Naive thymus-derived CD8-positive, alpha-beta T cell (primary cell): ENCODE measurements around the gene DNAJB13. TPM values are rescaled to one million over a fixed set of nuclear protein-coding genes. Genes with fewer than 3 reads are reported as not detected.

Experiments used
- ATAC-seq, 2 donors: fragments of 150-1000 bp; cut with Tn5 transposase in 1 of 2; sonication (Bioruptor Pico), chemical (Tn5 transposase) in 1 of 2; 1 replicate in 1 of 2; 2 replicates in 1 of 2; pipeline ENCODE4 v1.10.0; 2021; ENCODE audit warnings: mild to moderate bottlenecking in 2 of 2, moderate library complexity in 2 of 2
- POLR2A ChIA-PET: fragments of 350-600 bp; sonication (Branson Sonifier 250); formaldehyde crosslinking; loops from one replicate; lab custom pipeline; 2021; ENCODE audit warnings: antibody characterized with exemption; lab: Charles Lee
- DNase-seq, 10 donors: peaks; one replicate each; pipeline versions ENCODE4 v3.0.0 to v3.0.0-alpha.2; 2020 to 2022
- H3K27ac Mint-ChIP-seq, 10 donors: one replicate each; pipeline ENCODE4 v1.8.0; 2020 to 2022; ENCODE audit warnings: mild to moderate bottlenecking in 10 of 10, mixed read lengths in 10 of 10, moderate library complexity in 4 of 10, inconsistent platforms in 1 of 10
- H3K27me3 Mint-ChIP-seq, 5 donors: one replicate each; pipeline ENCODE4 v1.8.0; 2021 to 2022; ENCODE audit warnings: mixed read lengths in 5 of 5
- H3K36me3 Mint-ChIP-seq, 3 donors: one replicate each; pipeline ENCODE4 v1.8.0; 2020 to 2022; ENCODE audit warnings: mixed read lengths in 3 of 3, mild to moderate bottlenecking in 2 of 3, inconsistent platforms in 1 of 3
- H3K4me1 Mint-ChIP-seq, 4 donors: one replicate each; pipeline ENCODE4 v1.8.0; 2021 to 2022; ENCODE audit warnings: mixed read lengths in 4 of 4
- H3K4me3 Mint-ChIP-seq, 10 donors: one replicate each; pipeline ENCODE4 v1.8.0; 2020 to 2022; ENCODE audit warnings: mild to moderate bottlenecking in 10 of 10, mixed read lengths in 10 of 10, moderate library complexity in 6 of 10, inconsistent platforms in 1 of 10
- H3K9me3 Mint-ChIP-seq, 9 donors: one replicate each; pipeline ENCODE4 v1.8.0; 2020 to 2022; ENCODE audit warnings: mixed read lengths in 9 of 9, mild to moderate bottlenecking in 3 of 9, inconsistent platforms in 1 of 9, moderate library complexity in 1 of 9
- polyA plus RNA-seq, 3 donors: library from polyadenylated mRNA; unstranded; fragments of 300-500 nt; fragmentation: Illumina TruSeq; gene quantifications; one replicate each; pipeline ENCODE4 v1.2.3, GENCODE V29; 2021
- total RNA-seq, 8 experiments: library from RNA in 2 of 8; stranded (reverse) in 2 of 8; gene quantifications; one replicate each; pipeline ENCODE4 v1.2.3 and lab custom pipeline; 2021 to 2026

Gene DNAJB13
- total and polyA plus RNA-seq, 5 experiments from 2014 or later, result 0.16 to 0.60 (median 0.46) TPM

DNA sequence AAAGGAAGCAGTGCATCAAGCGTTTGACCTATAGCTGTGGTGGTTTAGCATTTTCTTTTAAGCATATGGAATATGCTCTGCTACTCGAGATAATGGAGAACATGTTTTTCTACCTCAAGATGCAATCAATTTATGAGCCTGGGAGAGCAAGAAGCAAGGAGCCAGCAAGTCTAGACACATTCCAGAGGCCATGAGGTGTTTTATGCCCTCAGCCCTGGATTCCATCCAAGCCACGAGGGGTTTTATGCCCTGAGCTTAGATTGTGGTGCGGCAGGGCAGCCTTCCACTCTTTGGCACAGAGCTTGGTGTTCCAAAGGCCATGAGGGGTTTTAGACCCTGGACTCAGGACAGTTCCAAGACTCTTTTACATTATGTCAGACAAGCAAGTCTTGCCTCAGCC lies 11.7 kb upstream of the DNAJB13 start:
- DNase-seq (no peak), ATAC-seq (no peak)
- Mint-ChIP-seq H3K36me3 (peaks cover 9 to 12% (median 11%) of the 10 kb centered on the region in 3 donors), H3K9me3 (peaks cover 0 to 14% (median 7%) of the 10 kb centered on the region in 9 donors), H3K4me1 (peaks cover 0 to 4% (median 2%) of the 10 kb centered on the region in 4 donors), H3K27me3 (no peaks in the 10 kb centered on the region), H3K4me3 (no peak overlapping the region), H3K27ac (peak overlapping the region in 2 of 10 donors; percentile 17 to 27)
- POLR2A ChIA-PET, result no interaction called here

DNA sequence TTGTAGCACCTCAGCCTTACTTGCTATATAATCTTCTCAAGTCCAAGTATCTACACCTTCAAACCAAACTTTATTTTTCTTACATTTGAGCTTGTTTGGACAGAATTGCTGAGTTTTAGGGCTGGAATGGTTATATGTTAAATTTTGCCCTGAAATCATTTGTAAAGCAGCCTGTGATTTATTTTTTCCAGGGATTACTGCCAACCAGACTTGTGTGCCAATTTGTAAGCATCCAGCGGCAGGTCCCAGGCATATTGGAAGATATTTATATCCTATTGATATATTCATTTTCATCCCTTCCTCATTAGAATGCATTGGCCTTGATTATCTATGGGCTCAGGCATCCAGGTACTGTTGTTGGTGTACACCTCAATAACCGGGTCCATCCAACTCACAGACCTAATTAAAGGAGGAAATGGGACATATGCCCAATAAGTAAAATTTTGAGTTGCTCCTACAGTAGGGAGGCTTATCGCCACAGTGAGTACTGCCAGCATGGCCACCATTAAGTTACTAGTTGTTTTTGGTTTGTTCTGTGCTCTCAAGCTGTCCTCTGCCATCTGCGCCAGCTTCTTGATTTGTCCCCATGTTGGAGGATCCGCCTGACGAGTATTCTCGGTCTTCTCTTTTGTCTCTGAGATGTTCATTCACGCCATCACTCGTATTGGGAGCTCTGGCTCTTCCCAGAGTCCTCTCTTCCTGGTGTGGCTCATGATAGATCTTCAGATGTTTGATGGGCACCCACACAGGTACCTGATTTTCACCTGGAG lies 9.8 kb upstream of the DNAJB13 start:
- H3K4me3 Mint-ChIP-seq, result no peak overlapping the region

DNA sequence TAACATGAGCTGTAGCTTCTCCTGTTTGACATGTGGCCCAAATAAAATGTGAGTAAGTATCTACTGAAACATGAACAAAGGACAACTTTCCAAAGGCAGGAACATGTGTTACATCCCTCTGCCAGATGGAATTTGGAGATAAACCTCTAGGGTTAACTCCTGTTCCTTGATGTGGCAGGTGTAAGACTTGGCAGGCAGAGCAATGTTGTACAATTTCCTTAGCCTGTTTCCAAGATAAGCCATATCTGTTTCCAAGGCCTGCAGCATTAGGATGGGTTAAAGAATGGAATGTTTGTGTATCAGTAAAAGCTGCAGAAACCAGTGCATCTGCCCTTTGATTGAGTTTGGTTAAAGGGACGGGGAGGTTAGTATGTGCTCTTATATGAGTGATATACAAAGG lies 8.8 kb upstream of the DNAJB13 start:
- POLR2A ChIA-PET, result no interaction called here
- Mint-ChIP-seq H3K4me3 (no peak overlapping the region), H3K36me3 (peaks cover 2 to 11% (median 9%) of the 10 kb centered on the region in 3 donors), H3K4me1 (peaks cover 0 to 4% (median 2%) of the 10 kb centered on the region in 4 donors), H3K27me3 (peaks cover 0 to 4% (median 0%) of the 10 kb centered on the region in 5 donors), H3K27ac (no peak overlapping the region), H3K9me3 (peaks cover 0 to 14% (median 7%) of the 10 kb centered on the region in 9 donors)
- ATAC-seq, result no peak
- no peak for DNase-seq

More for the DNA sequence above, 9.8 kb upstream of the DNAJB13 start:
- Mint-ChIP-seq H3K36me3 (peaks cover 2 to 11% (median 9%) of the 10 kb centered on the region in 3 donors), H3K4me1 (peaks cover 0 to 4% (median 2%) of the 10 kb centered on the region in 4 donors), H3K9me3 (peaks cover 0 to 14% (median 7%) of the 10 kb centered on the region in 9 donors), H3K27ac (no peak overlapping the region), H3K27me3 (no peaks in the 10 kb centered on the region)
- POLR2A ChIA-PET, result no interaction called here
- DNase-seq, result no peak
- no peak for ATAC-seq

DNA sequence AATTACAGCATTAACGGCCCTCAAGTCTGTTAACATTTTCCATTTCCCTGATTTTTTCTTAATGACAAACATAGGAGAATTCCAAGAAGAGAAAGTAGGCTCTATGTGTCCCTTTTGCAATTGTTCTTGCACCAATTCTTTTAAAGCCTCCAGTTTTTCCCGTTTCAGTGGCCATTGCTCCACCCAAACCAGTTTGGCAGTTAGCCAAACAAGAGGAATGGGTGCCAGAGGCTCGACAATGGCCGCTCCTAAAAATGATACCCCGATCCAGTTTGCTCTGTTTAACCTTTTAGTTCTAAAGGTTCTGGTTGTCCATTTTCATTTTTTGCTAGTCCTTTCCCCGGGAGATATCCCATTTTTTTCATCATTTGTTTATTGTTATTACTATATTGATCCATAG lies 6.7 kb upstream of the DNAJB13 start:
- DNase-seq, result no peak
- H3K27ac Mint-ChIP-seq, result no peak overlapping the region
- H3K36me3 Mint-ChIP-seq, result peaks cover under 1 to 8% (median 3%) of the 10 kb centered on the region in 3 donors
- H3K4me1 Mint-ChIP-seq, result no peaks in the 10 kb centered on the region
- H3K27me3 Mint-ChIP-seq, result peaks cover 0 to 4% (median 0%) of the 10 kb centered on the region in 5 donors
- H3K4me3 Mint-ChIP-seq, result no peak overlapping the region
- POLR2A ChIA-PET, result no interaction called here
- ATAC-seq, result no peak
- peaks cover 0 to 8% (median 2%) of the 10 kb centered on the region in 9 donors for H3K9me3 Mint-ChIP-seq

DNA sequence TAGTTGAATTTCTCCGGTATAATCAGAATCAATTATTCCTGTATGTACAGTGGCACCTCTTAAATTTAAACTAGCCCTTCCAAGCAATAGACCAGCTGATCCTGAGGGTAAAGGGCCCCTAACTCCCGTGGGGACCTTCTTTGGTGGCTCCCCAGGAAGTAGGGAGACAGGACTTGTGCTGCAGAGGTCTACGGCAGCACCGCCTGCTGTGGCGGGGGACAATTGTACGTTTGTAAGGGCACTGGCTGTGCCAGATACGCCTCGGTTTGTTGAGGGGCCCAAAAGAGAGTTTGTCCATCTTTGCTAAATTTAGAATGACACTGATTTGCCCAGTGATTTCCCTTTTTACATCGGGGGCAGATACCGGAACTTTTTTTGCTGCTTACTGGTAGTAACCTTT lies 5.9 kb upstream of the DNAJB13 start:
- no peak overlapping the region for H3K4me3 Mint-ChIP-seq
- POLR2A ChIA-PET, result no interaction called here
- H3K27me3 Mint-ChIP-seq, result peaks cover 0 to 4% (median 0%) of the 10 kb centered on the region in 5 donors
- ATAC-seq (no peak), DNase-seq (no peak)
- H3K9me3 Mint-ChIP-seq, result peaks cover 0 to 8% (median 0%) of the 10 kb centered on the region in 9 donors
- H3K27ac Mint-ChIP-seq, result no peak overlapping the region
- peaks cover 0 to 8% (median 3%) of the 10 kb centered on the region in 3 donors for H3K36me3 Mint-ChIP-seq
- H3K4me1 Mint-ChIP-seq, result peaks cover 0 to 3% (median 0%) of the 10 kb centered on the region in 4 donors

DNA sequence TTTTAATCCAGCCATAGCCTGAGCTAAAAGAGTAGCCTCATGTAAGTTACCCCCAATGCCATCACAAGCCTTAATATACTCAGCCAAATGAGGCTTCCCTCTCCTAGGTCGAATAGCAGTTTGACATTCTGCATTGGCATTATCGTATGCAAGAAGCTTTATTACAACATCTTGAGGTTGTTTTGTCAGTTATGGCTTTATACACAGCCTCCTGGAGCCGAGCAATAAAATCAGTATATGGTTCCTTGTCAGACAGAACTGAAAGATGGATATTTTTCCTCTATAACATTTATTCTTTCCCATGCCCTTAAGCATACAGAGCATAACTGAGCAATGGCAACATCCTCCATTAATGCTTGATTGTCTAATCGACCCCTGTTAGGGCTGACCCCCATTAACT lies 5.4 kb upstream of the DNAJB13 start:
- DNase-seq (no peak), ATAC-seq (no peak)
- H3K9me3 Mint-ChIP-seq, result peaks cover 0 to 8% (median 0%) of the 10 kb centered on the region in 9 donors
- H3K4me3 Mint-ChIP-seq, result no peak overlapping the region
- peaks cover 0 to 4% (median 0%) of the 10 kb centered on the region in 5 donors for H3K27me3 Mint-ChIP-seq
- H3K27ac Mint-ChIP-seq, result no peak overlapping the region
- H3K36me3 Mint-ChIP-seq, result peaks cover 0 to 8% (median 3%) of the 10 kb centered on the region in 3 donors
- H3K4me1 Mint-ChIP-seq, result peaks cover 0 to 3% (median 0%) of the 10 kb centered on the region in 4 donors
- POLR2A ChIA-PET, result no interaction called here

DNA sequence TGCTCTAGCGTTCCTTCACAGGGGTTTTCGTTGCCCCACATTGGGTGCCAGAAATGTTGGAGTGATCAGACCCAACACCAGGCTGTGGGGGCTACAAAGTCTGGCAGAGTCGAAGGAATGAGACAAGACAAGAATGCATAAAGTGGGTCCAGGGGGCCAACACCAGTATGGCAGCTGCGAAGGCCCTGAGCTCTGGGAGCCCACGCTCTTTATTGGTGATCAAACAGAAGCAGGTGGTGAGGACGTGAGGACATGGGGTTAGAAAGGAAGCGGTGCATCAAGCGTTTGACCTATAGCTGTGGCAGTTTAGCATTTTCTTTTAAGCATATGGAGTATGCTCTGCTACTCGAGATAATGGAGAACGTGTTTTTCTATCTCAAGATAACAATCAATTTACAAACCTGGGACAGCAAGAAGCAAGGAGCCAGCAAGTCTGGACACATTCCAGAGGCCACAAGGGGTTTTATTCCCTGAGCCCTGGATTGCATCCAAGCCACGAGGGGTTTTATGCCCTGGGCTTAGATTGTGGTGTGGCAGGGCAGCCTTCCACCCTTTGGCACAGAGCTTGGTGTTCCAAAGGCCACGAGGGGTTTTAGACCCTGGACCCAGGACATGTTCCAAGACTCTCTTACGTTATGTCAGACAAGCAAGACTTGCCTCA lies 3.9 kb upstream of the DNAJB13 start:
- no peak for DNase-seq
- Mint-ChIP-seq H3K27me3 (peaks cover 0 to 4% (median 0%) of the 10 kb centered on the region in 5 donors), H3K27ac (no peak overlapping the region), H3K9me3 (no peaks in the 10 kb centered on the region), H3K4me3 (no peak overlapping the region), H3K4me1 (peaks cover 0 to 3% (median 0%) of the 10 kb centered on the region in 4 donors), H3K36me3 (no peaks in the 10 kb centered on the region)
- no peak for ATAC-seq
- POLR2A ChIA-PET, result no interaction called here

DNA sequence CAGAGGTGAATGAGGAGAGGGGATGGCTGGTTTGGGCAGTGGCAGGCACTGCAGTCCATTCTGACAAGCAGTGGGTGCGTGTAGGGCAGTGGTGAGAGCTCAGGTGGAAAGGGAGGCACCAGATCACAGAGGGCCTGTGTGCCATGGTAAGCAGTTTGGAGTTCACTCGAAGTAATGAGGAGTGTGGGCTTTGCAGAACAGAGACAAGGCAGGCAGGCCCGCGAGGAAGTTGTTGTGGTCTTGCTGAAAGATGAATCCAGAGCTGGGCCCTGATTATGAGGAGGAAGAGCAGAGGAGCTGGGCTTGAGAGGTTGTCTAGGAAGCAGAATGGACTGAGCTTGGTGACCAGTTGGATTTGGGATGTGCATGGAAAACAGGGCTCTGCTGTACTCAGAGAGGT lies 1.6 kb upstream of the DNAJB13 start:
- POLR2A ChIA-PET, result no interaction called here
- peaks cover 0 to 4% (median 0%) of the 10 kb centered on the region in 5 donors for H3K27me3 Mint-ChIP-seq

DNA sequence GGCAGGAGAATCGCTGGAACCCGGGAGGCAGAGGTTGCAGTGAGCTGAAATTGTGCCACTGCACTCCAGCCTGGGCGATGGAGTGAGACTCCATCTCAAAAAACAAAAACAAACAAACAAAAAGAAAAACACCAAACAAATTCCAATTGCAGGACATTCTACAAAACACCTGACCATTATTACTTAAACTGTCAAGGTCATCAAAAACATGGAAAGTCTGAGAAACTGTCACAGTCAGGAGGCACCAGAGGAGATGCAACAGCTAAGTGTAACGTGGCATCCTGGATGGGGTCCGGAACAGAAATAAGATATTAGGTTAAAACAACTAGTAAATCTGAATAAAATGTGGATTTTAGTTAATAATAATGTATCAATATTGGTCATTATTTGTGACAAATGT lies 914 bp upstream of the DNAJB13 start:
- DNase-seq (no peak), ATAC-seq (no peak)
- H3K36me3 Mint-ChIP-seq, result no peaks in the 10 kb centered on the region
- peaks cover 0 to 3% (median 0%) of the 10 kb centered on the region in 4 donors for H3K4me1 Mint-ChIP-seq
- no peaks in the 10 kb centered on the region for H3K9me3 Mint-ChIP-seq
- POLR2A ChIA-PET, result no interaction called here
- peaks cover 0 to 4% (median 0%) of the 10 kb centered on the region in 5 donors for H3K27me3 Mint-ChIP-seq
- H3K27ac Mint-ChIP-seq, result peak overlapping the region in 1 of 10 donors; percentile 62
- H3K4me3 Mint-ChIP-seq, result no peak overlapping the region

More for the DNA sequence above, 1.6 kb upstream of the DNAJB13 start:
- Mint-ChIP-seq H3K27ac (peak overlapping the region in 1 of 10 donors; percentile 63), H3K9me3 (no peaks in the 10 kb centered on the region), H3K4me3 (no peak overlapping the region), H3K4me1 (peaks cover 0 to 3% (median 0%) of the 10 kb centered on the region in 4 donors), H3K36me3 (no peaks in the 10 kb centered on the region)
- ATAC-seq (no peak), DNase-seq (no peak)

DNA sequence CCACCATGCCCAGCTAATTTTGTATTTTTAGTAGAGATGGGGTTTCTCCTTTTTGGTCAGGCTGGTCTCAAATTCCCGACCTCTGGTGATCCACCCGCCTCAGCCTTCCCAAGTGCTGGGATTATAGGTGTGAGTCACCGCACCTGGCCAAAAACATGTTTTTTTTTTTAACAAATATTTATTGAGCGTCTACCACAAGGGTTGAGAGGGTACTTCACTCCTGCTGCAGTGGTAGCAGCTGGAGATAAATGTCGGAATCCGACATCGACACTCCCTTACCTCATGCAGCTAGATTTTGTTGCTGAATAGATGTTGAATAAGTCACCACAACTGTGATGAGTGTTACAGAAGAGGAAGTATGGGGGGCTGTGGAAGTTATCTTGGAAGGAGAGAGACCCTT lies 971 bp downstream of the DNAJB13 start:
- ATAC-seq, result no peak
- no peaks in the 10 kb centered on the region for H3K36me3 Mint-ChIP-seq

DNA sequence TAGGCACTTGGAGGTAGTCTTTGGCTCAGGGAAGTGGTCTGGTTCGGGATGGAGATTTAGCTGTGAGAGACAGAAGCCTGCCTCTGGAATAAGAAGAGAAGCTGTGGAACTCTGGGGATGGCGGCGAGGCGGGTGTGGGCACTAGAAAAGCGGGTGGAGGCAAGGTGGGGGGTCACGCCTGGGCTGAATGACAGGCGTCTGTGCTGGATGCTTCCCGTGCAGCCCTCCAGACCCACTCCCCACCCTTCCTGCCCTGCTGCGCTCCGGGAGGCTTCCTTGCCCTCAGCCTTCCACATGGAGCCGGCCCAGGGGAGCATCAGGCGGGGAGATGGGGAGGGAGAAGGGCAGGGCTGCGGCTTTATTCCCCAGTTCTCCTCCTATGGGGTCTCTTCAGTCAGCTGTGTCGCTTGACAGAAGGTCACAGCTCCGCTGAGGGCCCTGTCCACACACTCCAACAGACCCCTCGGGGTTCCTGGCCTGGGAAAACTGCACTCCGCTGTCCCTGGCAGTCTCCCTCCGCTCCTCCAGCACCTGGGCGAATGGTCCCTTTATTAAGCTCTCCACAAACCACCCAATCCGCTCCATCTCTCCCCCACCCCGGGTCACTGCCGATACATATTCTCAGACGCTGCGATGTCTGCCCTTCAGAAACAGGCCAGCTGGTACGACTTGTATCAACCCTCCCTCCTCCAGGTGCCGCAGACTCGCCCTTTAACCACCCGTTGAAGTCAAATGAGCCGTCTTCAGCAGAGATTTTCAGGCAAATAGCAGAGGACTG lies 6.2 kb downstream of the DNAJB13 start:
- POLR2A ChIA-PET, result interaction anchor here (0.6 to 2.3 kb wide), 2 partner anchors 10 to 37 kb away, joined by 3 to 7 read pairs; no protein-coding TSS in a partner anchor
- peak overlapping the region in 3 of 10 donors; percentile 35 to 68 (median 67) for H3K27ac Mint-ChIP-seq

More for the DNA sequence above, 971 bp downstream of the DNAJB13 start:
- POLR2A ChIA-PET, result no interaction called here
- H3K4me3 Mint-ChIP-seq, result no peak overlapping the region
- H3K9me3 Mint-ChIP-seq, result no peaks in the 10 kb centered on the region
- H3K27ac Mint-ChIP-seq, result peak overlapping the region in 1 of 10 donors; percentile 12
- DNase-seq, result no peak
- peaks cover 2 to 12% (median 9%) of the 10 kb centered on the region in 5 donors for H3K27me3 Mint-ChIP-seq
- peaks cover 0 to 4% (median 2%) of the 10 kb centered on the region in 4 donors for H3K4me1 Mint-ChIP-seq

More for the DNA sequence above, 6.2 kb downstream of the DNAJB13 start:
- H3K36me3 Mint-ChIP-seq, result no peaks in the 10 kb centered on the region
- DNase-seq, result no peak
- ATAC-seq, result peak in 1 of 2 donors; percentile 10
- peak overlapping the region in 7 of 10 donors; percentile 11 to 80 (median 46) for H3K4me3 Mint-ChIP-seq
- no peaks in the 10 kb centered on the region for H3K9me3 Mint-ChIP-seq
- H3K4me1 Mint-ChIP-seq, result peaks cover 0 to 12% (median 7%) of the 10 kb centered on the region in 4 donors
- H3K27me3 Mint-ChIP-seq, result peaks cover 4 to 22% (median 13%) of the 10 kb centered on the region in 5 donors
